GM18498 (cell line): ENCODE results near the gene PHTF1.

ENCODE experiments used
- ATAC-seq: cut with Tn5 transposase; IDR thresholded peaks from one replicate; pipeline ENCODE4 v1.9.1; 2021; ENCODE audit warnings: mild to moderate bottlenecking, moderate library complexity; ENCODE audit not compliant: unreplicated experiment

Gene PHTF1

DNA sequence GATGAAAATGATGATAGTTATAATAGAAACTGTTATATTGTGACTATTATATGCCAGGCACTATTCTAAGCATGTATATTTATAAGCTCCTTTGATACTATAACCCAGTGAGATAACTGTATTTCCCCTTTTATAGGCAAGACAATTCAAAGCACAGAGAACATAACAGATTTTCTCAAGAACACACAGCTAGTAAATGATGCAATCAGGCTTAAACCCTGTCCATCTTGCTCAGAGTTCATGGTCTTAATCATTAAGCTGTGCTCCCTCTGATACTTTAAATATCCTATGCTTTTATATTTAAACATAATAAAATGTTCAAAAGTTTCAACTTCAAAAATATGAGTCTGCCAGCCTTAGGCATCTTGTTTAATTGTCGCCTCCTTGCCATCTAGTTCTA is 88.6 kb downstream of the PHTF1 start:
- no peak for ATAC-seq

DNA sequence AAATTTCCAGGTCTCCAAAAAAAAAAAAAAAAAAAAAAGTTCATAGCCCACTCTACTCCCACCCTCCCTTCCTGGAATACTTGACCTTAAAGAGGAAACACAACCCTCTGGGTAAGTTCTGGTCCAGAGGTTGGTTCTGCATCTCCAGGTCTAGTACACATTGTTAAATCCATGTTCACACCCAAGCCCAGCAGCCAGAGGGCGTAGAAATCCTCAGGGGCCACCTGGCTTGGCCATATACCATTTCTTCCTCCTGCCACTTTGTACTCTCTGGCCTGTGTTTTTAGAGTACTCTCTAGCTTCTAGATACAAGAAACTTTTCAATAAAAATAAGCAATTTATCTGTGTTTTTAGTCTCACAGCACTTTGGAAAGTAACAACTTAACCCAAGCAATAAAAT is 89.3 kb downstream of the PHTF1 start:
- ATAC-seq, result no peak

DNA sequence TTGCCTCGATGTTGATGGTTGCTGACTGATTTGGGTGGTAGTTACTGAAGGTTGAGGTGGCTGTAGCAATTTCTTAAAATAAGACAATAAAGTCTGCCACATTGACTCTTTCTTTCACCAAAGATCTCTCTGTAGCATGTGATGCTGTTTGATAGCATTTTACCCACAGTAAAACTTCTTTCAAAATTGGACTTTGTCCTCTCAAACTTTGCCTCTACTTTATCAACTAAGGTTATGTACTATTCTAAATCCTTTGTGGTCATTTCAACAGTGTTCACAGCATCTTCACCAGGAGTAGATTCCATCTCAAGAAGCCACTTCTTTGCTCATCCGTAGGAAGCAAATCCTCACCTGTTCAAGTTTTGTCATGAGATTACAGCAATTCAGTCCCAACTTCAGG is 93.2 kb downstream of the PHTF1 start:
- ATAC-seq, result no peak

DNA sequence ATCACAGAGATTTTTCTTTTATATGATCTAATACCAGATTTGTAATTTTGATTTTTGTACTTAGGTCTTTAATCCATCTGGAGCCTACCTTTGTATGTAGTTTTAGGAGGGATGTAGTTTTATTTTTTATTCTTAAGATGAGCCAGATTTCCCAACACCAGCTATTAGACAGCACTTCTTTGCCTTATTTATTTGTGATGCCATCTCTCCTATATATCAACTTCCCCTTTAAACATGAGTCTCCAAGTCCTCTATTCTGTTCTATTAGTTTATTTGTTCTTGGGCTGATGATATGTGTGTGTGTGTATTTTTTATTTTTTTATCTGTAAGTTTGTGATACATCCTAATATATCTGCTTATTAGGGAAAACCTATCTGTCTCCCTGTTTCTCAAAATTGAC is 94.2 kb downstream of the PHTF1 start:
- no peak for ATAC-seq

DNA sequence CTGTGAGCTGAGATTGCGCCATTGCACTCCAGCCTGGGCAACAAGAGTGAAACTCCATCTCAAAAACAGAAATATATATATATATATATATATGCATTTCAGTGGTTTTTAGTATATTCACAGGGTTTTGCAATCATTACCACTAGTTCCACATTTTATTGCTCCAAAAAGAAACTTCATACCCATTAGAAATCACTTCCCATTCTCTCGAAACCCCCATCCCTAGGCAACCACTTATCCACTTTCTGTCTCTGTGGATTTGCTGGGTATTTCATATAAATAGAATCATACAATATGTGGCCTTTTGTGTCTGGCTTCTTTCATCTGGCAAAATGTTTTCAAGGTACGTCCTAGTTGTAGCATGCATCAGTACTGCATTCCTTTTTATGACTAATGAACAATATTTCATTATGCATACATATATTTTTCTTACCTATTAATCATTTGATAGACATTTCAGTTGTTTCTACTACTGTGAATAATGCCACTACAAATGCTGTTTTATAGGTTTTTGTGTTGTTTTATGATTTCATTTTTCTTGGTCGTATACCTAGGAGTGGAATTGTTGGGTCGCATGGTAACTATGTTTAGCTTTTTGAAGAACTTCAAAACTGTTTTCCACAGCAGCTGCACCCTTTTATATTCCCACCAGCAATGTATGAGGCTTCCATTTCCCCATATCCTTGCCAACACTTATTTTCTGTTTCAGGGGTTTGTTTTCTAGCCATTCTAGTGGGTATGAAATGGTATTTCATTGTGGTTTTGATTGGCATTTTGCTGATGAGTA is 95.9 kb downstream of the PHTF1 start:
- no peak for ATAC-seq

DNA sequence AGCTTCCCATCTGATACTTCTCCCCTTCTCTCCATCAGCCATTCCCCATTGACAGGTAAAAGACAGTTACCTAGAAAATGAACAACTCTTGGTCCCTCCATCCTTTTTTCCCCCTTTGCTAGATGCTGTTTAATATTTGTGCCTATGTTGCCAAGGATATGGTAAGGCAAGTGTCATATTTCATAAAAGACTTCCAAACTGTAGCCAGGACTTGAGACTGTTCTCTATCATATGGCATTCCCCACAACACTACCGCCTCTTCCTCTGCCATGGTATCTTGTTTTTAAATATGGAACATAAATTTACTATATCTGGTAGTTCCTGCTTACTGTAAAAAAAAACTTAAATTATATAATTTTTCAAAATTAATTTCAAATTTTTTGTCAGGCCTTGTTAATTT is 97.2 kb downstream of the PHTF1 start:
- no peak for ATAC-seq

DNA sequence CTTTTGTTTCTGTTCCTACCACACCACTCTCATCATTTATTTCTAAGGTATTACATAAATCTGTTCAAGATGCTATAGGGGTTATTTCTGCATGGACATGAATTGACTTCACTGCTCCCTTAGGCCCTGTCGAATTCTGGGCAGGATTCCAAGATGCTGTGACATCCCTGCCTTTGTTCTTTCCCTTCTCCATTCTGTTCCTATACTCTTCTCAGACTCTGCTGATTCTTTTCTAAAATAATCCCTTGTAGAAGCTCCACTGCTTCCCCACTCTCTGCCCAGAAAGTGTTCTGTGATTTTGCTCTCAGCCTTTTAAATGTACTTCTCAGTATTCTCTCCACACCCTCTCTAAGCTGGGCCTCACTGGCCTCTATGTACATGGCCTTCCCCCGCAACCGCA is 99.2 kb downstream of the PHTF1 start:
- ATAC-seq, result no peak

DNA sequence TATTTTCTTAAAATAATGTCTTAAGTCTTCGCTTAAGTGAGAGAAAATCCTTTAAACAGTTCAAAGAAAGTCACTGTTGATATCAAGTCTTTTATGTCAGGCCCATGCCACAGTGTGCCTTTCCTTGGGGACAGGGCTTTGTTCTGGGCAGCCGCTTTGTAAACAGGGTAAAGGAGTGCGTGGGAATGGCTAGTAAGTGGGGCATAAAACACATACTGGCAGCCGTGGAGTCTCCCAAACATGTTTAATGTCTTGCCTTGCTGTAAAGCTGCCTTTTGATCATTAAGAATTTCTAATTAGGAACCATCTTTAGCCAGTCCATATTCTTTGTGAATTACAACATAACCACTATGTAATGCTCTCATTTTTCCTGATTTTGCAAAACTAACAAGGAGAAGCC is 99.7 kb downstream of the PHTF1 start:
- ATAC-seq, result no peak

DNA sequence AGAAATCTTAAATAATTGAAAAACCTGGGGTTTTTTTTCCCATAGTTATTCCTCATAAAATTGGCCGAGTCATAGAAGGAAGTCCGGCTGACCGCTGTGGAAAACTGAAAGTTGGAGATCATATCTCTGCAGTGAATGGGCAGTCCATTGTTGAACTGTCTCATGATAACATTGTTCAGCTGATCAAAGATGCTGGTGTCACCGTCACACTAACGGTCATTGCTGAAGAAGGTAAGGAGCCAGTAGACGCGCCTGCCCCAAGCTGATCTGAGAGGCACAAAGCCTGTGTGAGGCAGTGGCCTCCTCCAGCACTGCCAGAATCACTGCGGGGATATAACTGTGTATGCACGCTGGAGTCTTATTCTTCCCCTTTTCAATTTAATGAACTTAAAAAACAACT is 100.3 kb downstream of the PHTF1 start:
- no peak for ATAC-seq

DNA sequence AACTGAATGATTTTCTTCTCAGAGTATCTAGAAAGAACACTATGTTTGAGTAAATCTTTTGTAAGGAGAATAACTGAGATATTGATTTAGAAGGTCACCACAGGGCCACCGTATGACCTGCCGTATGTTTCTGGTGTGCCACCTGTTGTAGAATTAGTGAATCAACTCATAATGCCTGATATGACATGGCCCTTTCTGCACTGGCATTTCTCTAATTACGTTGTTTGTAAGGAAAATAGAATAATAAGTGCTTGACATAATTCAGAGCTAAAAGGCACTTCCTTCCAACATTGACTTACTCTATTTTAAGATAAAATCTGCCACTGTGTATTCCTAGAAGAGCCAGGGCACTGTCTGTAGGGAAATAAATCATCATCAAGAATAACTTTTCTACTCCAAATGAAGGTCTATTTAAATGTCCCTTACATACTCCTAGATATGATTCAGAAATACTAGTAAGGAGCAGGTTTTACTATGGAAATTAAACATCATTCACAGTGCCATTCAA is 101.7 kb downstream of the PHTF1 start:
- ATAC-seq, result no peak

DNA sequence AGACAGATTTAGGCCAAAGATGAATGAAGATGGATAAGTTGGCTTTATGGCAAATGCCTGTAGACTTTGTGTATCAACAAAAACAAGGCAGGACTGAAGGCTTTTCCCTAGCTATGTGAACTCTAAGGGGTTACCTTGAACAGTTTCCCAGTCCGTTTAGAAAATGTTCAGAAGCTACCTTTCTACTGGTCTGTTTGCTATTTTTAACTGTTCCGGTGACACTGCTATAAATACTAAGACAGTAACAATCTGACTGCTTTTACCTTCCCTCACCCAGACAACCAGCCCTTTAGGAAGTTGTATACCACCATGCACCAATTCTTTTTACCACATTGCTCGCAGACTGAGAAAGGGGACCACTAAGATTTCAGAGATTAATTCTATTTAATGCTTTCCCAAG is 102.2 kb downstream of the PHTF1 start:
- no peak for ATAC-seq

DNA sequence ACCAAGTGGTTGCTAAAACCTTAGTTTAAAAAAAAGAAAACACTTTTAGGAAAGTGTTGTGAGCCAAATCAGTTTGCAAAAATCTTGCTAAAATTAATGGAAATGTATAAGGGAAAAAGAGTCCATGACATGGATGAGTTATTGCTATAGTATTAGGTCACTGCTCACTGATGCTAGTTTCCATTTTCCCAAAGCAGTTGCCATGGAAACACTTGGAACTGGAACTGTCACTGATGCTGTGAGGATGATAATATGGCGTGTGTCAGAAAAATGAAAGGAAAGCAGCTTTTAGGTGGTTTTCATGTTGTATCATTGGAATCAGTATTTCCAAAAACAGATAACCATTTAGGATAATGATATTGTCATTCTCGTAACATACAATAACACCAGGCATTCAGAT is 104.4 kb downstream of the PHTF1 start:
- ATAC-seq, result no peak

DNA sequence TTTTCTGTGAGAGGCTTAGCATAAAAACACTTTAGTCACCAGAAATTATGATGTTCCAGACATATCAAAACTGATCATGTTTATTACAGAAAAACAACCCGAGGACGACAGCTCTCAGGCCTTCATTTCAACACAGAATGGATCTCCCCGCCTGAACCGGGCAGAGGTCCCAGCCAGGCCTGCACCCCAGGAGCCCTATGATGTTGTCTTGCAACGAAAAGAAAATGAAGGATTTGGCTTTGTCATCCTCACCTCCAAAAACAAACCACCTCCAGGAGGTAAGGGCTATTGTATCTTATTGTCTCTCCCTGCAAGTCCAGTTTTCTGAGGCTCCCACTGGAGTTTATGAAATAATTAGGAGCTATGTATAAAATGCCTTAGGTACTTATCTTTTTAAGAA is 105.5 kb downstream of the PHTF1 start:
- no peak for ATAC-seq

DNA sequence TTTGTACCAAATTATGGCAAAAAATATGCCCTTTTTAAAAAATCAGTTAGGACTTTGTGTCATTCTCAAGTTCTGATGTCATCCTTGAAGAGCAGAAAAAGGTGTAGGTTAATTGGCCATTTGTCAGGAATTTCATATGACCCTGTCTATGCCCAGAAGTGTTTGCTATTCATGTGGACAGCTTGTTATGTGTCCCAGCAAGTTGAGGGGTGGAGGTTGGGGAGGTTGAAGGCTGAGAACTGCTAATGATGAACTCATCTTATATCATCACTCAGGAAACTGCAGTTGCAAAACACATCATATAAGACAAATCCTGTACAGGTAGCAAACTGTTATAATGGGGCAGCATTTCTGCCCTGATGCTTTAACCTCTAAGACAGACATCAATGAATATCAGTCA is 106.5 kb downstream of the PHTF1 start:
- no peak for ATAC-seq

DNA sequence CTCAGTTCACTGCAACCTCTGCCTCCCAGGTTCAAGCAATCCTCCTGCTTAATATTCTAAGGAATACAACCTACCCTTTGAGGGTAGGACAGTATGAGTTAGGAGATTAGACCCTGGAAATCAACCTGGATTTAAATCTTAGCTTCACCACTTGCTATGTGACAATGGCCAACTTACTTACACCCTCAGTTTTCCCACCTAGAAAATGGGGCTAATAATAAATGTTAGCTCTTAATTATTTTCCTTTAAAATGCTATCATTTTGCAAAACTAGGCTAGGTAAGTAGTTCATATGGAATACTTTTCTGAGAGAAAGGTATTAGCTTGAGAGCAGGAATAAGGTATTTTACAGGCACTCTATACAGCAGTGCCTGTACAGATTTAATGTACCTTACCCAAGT is 110.8 kb downstream of the PHTF1 start:
- no peak for ATAC-seq

DNA sequence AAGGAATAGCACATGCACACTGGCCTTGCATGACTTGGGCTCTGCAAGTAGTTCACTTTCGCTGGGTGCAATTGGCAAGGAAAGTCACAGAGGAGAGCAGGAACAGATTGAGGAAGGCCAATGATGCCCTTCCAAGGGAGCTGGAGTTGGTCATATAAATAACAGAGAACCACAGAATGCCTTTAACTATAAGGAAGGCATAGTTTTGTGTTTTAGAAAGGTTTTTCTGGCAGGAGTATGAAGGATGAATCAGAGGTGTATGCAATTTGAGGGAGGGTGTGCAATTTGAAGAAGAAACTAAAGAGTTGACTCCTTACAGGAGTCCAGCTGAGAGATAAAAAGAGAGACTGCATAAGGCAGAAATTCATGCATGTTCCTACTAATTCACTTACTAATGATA is 112.1 kb downstream of the PHTF1 start:
- ATAC-seq, result no peak
